Parathyroid adenoma (tissue), 2 donors: ENCODE results near the gene TMC6.

Experiments used
- H2AFZ ChIP-seq: fragments of 300-600 bp; sonication (generic); one replicate; pipeline ENCODE4 v1.7.0; 2017; ENCODE audit warnings: antibody characterized with exemption, mild to moderate bottlenecking
- H3K27ac ChIP-seq: fragments of 300-600 bp; sonication (generic); one replicate; pipeline ENCODE4 v1.7.0; 2017
- H3K27me3 ChIP-seq: fragments of 300-600 bp; sonication (generic); one replicate; pipeline ENCODE4 v1.7.0; 2017; ENCODE audit warnings: low read length; ENCODE audit not compliant: control insufficient read depth, insufficient read depth
- H3K36me3 ChIP-seq: fragments of 300-600 bp; sonication (generic); one replicate; pipeline ENCODE4 v1.7.0; 2017; ENCODE audit warnings: low read length; ENCODE audit not compliant: control insufficient read depth, insufficient read depth
- H3K4me1 ChIP-seq: fragments of 300-600 bp; sonication (generic); one replicate; pipeline ENCODE4 v1.7.0; 2017; ENCODE audit warnings: control low read depth
- H3K4me2 ChIP-seq: fragments of 300-600 bp; sonication (generic); one replicate; pipeline ENCODE4 v1.7.0; 2017; ENCODE audit warnings: low read length
- H3K4me3 ChIP-seq: fragments of 300-600 bp; sonication (generic); one replicate; pipeline ENCODE4 v1.7.0; 2017; ENCODE audit warnings: low read depth, low read length
- H3K79me2 ChIP-seq: fragments of 300-600 bp; sonication (generic); one replicate; pipeline ENCODE4 v1.7.0; 2017; ENCODE audit warnings: control low read depth
- H3K9ac ChIP-seq: fragments of 300-600 bp; sonication (generic); one replicate; pipeline ENCODE4 v1.7.0; 2017; ENCODE audit warnings: mild to moderate bottlenecking
- H3K9me3 ChIP-seq: fragments of 300-600 bp; sonication (generic); one replicate; pipeline ENCODE4 v1.7.0; 2017; ENCODE audit warnings: low read length; ENCODE audit not compliant: control insufficient read depth
- CTCF ChIP-seq: fragments of 300-600 bp; sonication (generic); IDR thresholded peaks from one replicate; pipeline ENCODE4 v1.7.0; 2017; ENCODE audit warnings: antibody characterized with exemption, mild to moderate bottlenecking
- donor health status: primary hyperparathyroidism.

Gene TMC6

GRCh38 chr17:78104540-78104941 is 24.0 kb downstream of the TMC6 start:
- Histone ChIP-seq H3K36me3 (no peaks in the 10 kb centered on the region), H3K27ac (no peak overlapping the region), H3K79me2 (no peaks in the 10 kb centered on the region), H3K4me1 (no peaks in the 10 kb centered on the region), H3K4me3 (no peak overlapping the region), H3K9ac (no peak overlapping the region), H3K27me3 (no peaks in the 10 kb centered on the region), H2AFZ (no peak overlapping the region), H3K4me2 (no peak overlapping the region), H3K9me3 (no peaks in the 10 kb centered on the region)
- TF ChIP-seq CTCF, result no peak

GRCh38 chr17:78103311-78103710 is 25.2 kb downstream of the TMC6 start:
- Histone ChIP-seq H3K4me3 (no peak overlapping the region), H3K36me3 (no peaks in the 10 kb centered on the region), H3K79me2 (no peaks in the 10 kb centered on the region), H3K27me3 (no peaks in the 10 kb centered on the region), H3K4me1 (no peaks in the 10 kb centered on the region), H3K9me3 (no peaks in the 10 kb centered on the region), H3K27ac (no peak overlapping the region), H3K9ac (no peak overlapping the region), H2AFZ (no peak overlapping the region), H3K4me2 (no peak overlapping the region)
- TF ChIP-seq CTCF, result no peak

GRCh38 chr17:78101542-78101941 is 27.0 kb downstream of the TMC6 start:
- no peak for TF ChIP-seq CTCF
- H3K27me3 ChIP-seq, result no peaks in the 10 kb centered on the region
- H3K79me2 ChIP-seq, result no peaks in the 10 kb centered on the region
- no peak overlapping the region for H2AFZ ChIP-seq
- H3K9ac ChIP-seq, result no peak overlapping the region
- H3K4me3 ChIP-seq, result no peak overlapping the region
- H3K36me3 ChIP-seq, result no peaks in the 10 kb centered on the region
- no peaks in the 10 kb centered on the region for H3K9me3 ChIP-seq
- H3K4me2 ChIP-seq, result no peak overlapping the region
- no peak overlapping the region for H3K27ac ChIP-seq
- no peaks in the 10 kb centered on the region for H3K4me1 ChIP-seq

GRCh38 chr17:78101112-78101511 is 27.4 kb downstream of the TMC6 start:
- no peaks in the 10 kb centered on the region for H3K79me2 ChIP-seq
- H3K9ac ChIP-seq, result no peak overlapping the region
- no peaks in the 10 kb centered on the region for H3K27me3 ChIP-seq
- H3K9me3 ChIP-seq, result no peaks in the 10 kb centered on the region
- no peaks in the 10 kb centered on the region for H3K36me3 ChIP-seq
- H3K4me1 ChIP-seq, result no peaks in the 10 kb centered on the region
- no peak overlapping the region for H3K4me3 ChIP-seq
- H3K27ac ChIP-seq, result no peak overlapping the region
- H2AFZ ChIP-seq, result no peak overlapping the region
- TF ChIP-seq CTCF, result no peak
- no peak overlapping the region for H3K4me2 ChIP-seq

- no peaks in the 10 kb centered on the region for H3K27me3 ChIP-seq
- H3K9ac ChIP-seq, result no peak overlapping the region
- H3K36me3 ChIP-seq, result no peaks in the 10 kb centered on the region
- no peak overlapping the region for H3K4me3 ChIP-seq
- no peaks in the 10 kb centered on the region for H3K79me2 ChIP-seq
- H3K9me3 ChIP-seq, result no peaks in the 10 kb centered on the region
- H2AFZ ChIP-seq, result no peak overlapping the region
- H3K4me1 ChIP-seq, result no peaks in the 10 kb centered on the region
- TF ChIP-seq CTCF, result no peak
- no peak overlapping the region for H3K27ac ChIP-seq
- H3K4me2 ChIP-seq, result no peak overlapping the region
These were observed 32.5 kb downstream of the TMC6 start for GRCh38 chr17:78096093-78096492.
